NK-92 treated with Interleukin-12 subunit alpha and Interleukin-12 subunit beta, amount 100 ng/mL, for 24 hours (cell line): ENCODE data around the gene TUG1.

Source experiments
- DNase-seq: peaks from one replicate; lab custom pipeline; 2025; lab: John Stamatoyannopoulos, UW

The TUG1 gene

DNA sequence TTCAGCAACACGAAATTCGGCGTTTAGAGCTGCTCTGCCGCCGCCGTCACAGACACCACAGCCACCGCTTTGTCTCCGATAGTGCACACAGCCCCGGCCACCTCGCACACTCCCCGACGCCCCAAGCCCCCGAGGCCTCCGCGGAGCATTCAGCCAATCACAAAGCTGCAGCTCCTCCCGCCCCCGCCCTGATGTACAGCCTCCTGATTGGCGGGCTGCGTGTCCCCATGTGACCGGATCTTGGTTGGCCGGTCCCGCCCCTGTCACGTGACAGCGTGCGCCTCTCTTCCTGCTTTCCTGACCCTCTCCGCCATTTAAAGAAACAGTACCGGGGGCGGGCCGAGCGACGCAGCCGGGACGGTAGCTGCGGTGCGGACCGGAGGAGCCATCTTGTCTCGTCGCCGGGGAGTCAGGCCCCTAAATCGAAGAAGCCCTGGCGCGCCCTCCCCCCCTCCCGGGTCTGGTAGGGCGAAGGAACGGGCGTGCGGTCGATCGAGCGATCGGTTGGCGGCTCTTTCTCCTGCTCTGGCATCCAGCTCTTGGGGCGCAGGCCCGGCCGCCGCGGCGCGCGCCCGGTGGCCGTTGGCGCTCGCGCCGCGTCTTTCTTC is at the start of gene TUG1:
TUG1 (plus strand) TSS at position 342 of the 608 bp plus-strand sequence.
- DNase-seq, result peak; percentile 90

DNA sequence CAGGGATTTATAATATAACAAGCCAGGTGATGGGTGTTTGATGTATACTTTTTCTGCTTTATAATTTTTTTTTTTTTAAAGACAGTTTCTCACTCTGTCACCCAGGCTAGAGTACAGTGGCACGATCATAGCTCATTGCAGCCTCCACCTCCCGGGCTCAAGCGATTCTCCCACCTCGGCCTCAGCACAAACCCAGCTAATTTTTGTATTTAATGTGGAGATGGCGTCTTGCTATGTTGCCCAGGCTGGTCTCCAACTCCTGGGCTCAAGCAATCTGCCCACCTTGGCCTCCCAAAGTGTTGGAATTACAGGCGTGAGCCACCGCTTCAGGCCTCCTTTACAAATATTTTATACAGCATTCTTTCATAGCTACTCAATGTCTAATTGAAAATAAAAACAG is 49.1 kb upstream of the TUG1 start:
- no peak for DNase-seq

GRCh38 chr22:30920407-30920806 is 48.7 kb upstream of the TUG1 start:
- peak; percentile 41 for DNase-seq

GRCh38 chr22:30921108-30921507 is 48.0 kb upstream of the TUG1 start:
- DNase-seq, result no peak

DNA sequence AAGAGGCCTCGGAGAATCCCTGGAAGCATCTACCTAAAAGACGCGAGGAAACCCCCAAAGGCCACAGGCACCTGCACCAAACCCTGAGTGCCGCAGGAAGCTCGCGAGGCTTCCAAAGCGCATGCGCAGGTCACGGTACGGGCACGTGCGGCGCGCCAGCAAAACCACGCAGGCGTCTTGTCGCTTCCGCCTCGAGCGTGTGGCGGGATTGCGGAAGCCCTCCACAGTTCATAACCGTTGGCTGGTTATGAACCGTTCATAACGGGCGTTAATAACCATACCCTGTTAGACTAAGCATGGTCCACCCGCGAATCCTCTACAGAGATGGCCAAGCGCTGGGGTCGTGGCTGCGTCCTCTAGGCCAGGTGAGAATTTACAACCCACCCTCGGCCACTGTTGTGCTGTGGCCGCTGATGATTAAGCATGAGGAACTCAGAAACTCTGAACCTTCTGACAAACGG is 46.9 kb upstream of the TUG1 start:
- peak; percentile 60 for DNase-seq

GRCh38 chr22:30923168-30923900 is 45.7 kb upstream of the TUG1 start:
- no peak for DNase-seq

DNA sequence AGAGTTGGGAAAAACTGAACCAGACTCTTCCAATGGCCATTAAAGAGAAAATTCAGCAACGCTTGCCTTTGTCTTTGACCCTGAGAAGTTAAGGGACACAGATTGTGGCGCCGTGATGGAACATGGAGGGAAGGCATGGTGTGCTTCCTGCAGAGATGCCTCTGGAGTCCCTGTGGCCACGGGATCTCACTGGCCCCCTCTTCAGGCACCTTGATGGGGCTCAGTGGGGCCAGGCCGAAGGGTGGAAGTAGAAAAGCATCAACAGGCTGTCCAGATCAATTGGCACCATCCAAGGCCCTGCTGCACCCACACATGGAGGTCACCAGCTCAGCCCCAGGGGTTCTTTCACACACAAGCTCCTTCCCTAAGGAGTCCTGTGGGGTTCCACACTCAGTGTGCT is 43.4 kb upstream of the TUG1 start:
- no peak for DNase-seq

GRCh38 chr22:30926706-30927105 is 42.4 kb upstream of the TUG1 start:
- DNase-seq, result no peak

DNA sequence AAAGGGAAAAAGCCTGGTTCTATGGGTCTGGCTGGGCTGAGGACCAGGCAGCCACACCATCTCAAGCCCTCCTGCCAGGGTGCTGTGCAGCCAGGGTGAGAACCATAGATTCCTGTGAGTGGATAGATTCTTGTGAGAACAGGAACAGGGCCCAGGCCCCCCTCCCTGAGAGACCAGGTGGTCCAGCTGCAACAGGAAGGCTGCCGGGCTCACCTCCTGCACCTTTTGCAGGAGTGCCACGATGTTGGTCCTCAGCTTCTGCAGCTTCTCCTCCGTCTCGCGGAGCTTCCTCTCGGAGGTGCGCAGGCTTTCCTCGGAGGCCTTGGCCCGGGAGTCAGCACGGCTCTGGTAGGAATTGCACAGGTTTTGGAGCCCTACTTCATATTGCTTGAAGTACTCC is 41.3 kb upstream of the TUG1 start:
- no peak for DNase-seq

DNA sequence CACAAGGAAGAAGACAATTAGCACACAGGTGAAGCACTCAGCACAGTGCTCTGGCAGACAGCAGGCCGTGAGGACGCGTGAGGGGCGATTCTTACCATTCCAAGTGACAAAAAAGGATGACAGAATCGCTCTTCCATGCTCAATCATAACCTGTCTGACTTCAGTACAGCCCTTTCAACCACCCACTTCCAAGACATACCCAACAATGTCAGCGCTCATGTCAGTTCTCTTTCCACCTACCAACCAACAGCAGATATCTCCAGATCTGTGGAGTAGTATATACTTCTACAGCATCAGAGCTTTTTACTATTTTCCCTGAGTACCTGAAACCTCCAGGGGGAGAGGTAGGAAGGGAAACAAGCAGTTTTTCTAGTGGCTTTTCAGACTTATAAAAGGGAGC is 40.7 kb upstream of the TUG1 start:
- DNase-seq, result no peak

DNA sequence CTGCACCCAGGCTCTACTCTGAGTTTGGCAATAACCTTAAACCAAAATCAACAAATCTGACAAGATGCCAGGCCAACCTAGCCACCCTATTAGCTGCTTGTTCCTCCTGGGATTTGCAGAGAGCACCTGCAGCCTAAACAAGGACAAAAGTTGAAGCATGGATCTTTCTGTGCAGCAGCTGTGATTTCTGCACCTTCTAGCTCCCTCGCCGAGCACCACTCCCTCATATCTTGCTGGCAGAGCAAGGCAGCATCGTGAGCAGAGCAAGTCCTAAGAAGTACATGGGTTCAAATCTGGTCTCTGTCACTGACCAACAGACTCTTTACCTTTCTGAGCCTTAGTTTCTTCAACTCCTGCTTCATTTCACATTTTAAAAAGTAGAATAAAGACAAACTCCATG is 38.8 kb upstream of the TUG1 start:
- no peak for DNase-seq

DNA sequence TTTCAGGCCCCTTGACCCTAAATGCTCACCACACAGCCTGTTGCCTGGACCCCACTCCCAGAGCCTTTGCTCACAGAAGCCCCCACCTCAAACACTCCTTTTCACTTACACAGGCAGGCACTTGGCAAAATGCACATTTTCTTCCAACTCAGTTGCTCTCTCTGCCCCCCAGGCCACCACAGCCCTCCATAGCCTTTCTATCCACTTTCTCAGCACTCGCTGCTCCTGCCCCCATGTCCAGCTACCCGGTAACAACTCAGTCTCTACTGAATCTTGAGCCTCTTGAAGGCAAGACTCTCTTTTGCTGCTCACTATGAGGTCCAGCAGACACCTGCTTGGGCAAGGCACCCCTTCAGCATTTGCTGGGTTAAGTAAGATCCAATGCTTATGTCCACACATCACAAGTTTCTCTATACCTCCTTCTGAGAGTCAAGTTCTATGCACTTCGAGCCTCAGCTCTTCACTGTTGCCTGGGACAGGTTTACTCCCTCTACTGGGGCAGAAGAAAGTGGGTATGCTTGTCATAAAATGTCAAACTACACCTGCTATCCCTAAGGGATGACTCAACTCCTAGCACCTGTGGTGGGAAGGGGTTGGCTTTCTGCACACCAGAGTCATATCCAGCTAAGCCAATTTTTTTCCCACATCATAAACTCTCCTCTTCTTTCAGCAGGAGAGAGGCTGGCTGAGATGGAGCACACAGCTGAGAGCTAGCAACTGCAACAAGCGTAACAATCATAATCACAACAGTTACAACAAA is 37.3 kb upstream of the TUG1 start:
- DNase-seq, result no peak

GRCh38 chr22:30932661-30933060 is 36.4 kb upstream of the TUG1 start:
- DNase-seq, result no peak

DNA sequence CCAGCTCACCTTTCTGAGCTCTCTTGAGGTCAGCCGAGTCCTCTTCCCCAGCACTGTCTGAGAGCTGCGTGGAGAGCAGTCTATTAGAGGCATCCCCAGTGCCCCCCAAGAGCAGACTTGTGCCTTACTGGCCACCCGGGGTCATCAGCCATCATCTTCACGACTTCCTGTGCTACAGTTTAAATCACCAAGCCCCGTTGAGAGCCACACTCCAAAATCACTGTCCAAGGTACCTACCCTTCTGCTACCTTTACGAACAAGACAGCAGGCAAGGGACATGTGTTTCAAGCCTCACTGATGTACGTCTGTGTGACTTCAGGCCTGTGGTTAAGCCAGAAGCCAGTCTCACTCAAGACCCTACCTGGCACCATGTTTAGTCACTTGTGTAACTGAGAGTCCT is 35.6 kb upstream of the TUG1 start:
- no peak for DNase-seq

DNA sequence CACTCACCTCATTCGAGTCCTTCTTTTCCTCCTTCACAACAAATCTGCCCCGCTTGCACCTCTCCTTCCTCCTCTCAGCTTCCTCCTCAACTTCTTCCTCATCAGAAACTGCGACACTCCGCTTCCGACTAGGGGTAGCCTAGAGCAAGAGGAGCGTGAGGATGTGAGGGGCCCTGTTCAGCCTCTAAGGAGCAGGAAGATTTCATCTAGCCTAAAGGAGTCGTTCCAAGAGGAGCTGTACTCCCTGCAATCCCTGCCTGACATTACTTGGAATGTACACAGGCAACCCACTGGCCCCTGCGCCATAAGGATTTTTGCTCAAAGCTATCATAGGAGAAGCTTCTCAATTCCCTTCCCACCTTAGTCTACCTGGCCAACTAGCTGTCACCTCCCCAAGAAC is 35.0 kb upstream of the TUG1 start:
- no peak for DNase-seq

- no peak for DNase-seq
Observed at GRCh38 chr22:30940685-30941362, 28.2 kb upstream of the TUG1 start.

DNA sequence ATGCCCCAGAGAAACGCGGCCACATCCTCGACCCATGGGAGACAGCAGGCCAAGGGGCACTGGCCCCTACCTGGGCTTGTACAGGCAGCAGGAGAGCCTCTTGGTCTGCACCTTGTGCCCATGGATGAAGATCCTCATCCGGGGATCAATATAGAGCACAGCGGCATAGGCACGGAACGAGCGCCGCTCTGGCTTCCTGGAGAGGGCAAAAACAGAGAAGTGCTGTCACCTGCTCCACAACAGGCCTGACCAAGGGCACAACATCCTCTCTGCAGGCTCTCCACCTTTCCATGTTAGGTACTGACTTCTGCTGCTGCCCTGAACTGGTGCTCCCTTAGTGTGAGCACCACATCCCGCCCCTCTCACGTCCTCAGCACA is 27.7 kb upstream of the TUG1 start:
- no peak for DNase-seq

DNA sequence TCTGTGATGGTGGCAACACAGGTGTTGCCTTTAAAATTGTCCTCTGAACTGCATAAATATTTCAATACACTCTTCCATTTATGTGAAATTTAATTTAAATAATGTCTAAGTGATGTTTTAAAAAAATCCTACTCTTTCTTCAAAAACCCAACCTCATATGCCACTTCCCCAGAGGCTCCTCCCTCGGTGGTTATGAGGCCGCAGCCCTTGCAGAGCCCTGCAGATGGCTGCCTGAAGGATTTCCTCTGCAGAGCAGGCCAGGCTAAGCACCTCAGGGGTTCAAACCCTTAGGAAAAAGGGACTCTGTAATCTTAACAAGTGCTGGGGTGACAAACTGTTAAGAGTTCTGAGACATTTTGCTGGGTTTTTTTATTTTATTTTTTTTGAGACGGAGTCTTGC is 25.7 kb upstream of the TUG1 start:
- DNase-seq, result no peak

- DNase-seq, result no peak
Observed at GRCh38 chr22:30944986-30945385, 24.1 kb upstream of the TUG1 start.

DNA sequence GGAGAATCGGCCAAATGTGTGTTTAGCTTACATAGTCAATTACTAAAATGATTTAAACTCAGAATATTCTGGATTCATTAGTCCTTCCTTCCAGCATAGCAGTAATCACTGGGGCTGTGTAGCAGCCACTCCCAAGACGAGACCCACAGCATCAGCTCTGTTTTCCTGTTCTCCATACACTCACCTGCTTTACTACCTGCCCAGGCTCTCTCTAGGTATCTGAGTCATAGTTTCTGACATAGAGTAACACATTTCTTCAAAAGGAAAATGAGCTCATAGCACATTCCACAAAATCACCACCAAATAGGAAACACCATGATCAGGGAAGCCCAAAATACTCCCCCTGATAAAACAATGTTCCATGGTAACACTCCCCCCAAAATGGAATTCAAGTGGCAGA is 23.4 kb upstream of the TUG1 start:
- DNase-seq, result no peak

DNA sequence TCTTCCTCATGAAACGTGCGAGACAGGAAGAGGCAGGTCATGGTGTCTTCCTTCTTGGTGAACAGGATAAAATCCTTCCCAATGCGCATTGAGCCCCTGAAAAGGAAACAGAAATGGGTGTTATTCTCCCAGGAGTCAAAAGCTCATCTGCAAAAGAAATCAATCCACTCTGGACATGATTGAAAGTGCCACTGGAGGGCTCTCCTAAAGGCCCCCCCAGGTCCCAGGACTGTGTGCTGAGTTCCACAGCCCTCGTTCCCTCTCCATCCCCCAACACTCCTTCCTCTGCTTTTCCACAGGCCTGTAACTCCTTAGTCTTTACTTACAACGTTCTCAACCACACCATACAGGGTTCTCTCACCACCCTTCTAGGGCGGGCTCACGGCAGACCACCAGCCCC is 22.7 kb upstream of the TUG1 start:
- DNase-seq, result no peak

- no peak for DNase-seq
Observed at GRCh38 chr22:30947173-30947815, 21.8 kb upstream of the TUG1 start.
